Transverse colon (tissue), 4 donors: ENCODE measurements around the gene CBARP. TPM values are rescaled to one million over a fixed set of nuclear protein-coding genes. Genes with fewer than 3 reads are reported as not detected.

Experiments used
- DNase-seq: peaks from one replicate; pipeline ENCODE4 v3.0.0-alpha.2; 2019
- H3K27ac ChIP-seq, 4 donors: fragments of 200-600 bp; sonication (generic); 2 replicates each; pipeline ENCODE4 v1.5.1; 2016 to 2018; ENCODE audit warnings: inconsistent platforms in 4 of 4
- H3K27me3 ChIP-seq: fragments of 200-600 bp; sonication (generic); 2 replicates; pipeline ENCODE4 v1.5.1; 2017; ENCODE audit warnings: inconsistent platforms
- H3K36me3 ChIP-seq, 4 donors: fragments of 200-600 bp; sonication (generic); 2 replicates each; pipeline ENCODE4 v1.5.1; 2017 to 2019; ENCODE audit warnings: inconsistent platforms in 4 of 4
- H3K4me1 ChIP-seq, 4 donors: fragments of 200-600 bp; sonication (generic); 2 replicates each; pipeline ENCODE4 v1.5.1; 2017 to 2020; ENCODE audit warnings: inconsistent platforms in 4 of 4
- H3K4me3 ChIP-seq, 4 donors: fragments of 200-600 bp; sonication (generic); 1 replicate in 1 of 4; 2 replicates in 3 of 4; pipeline versions ENCODE4 v1.5.1 to v1.6.1; 2017 to 2019; ENCODE audit warnings: inconsistent platforms in 4 of 4
- H3K9me3 ChIP-seq, 2 donors: fragments of 200-600 bp; sonication (generic); 2 replicates each; pipeline ENCODE4 v1.5.1; 2017 to 2019; ENCODE audit warnings: inconsistent platforms in 2 of 2
- CTCF ChIP-seq, 5 experiments: fragments of 200-600 bp in 3 of 5; fragments of 450-650 bp in 2 of 5; sonication (generic) in 3 of 5; IDR thresholded peaks; 1 replicate in 2 of 5; 2 replicates in 3 of 5; pipeline ENCODE4 v1.5.1; 2016 to 2017; ENCODE audit warnings: antibody characterized with exemption in 5 of 5, inconsistent platforms in 3 of 5, mild to moderate bottlenecking in 2 of 5, moderate library complexity in 1 of 5
- EP300 ChIP-seq: sonication (generic); formaldehyde crosslinking; IDR thresholded peaks from one replicate; pipeline ENCODE4 v1.6.1; 2017; ENCODE audit warnings: antibody characterized with exemption, low read depth
- POLR2A ChIP-seq: fragments of 450-650 bp; IDR thresholded peaks from one replicate; pipeline ENCODE4 v1.6.1; 2016; ENCODE audit warnings: antibody characterized with exemption, mild to moderate bottlenecking, moderate library complexity
- POLR2AphosphoS5 ChIP-seq, 3 donors: sonication (generic); formaldehyde crosslinking; IDR thresholded peaks; one replicate each; pipeline ENCODE4 v1.6.1; 2016; ENCODE audit warnings: antibody characterized with exemption in 3 of 3
- WGBS, 2 donors: methylation state at CpG; one replicate each; pipeline ENCODE4 v1.1.5; 2018; ENCODE audit warnings: low coverage in 1 of 2; 5-methylcytosine and 5-hydroxymethylcytosine counted together
- in situ Hi-C, 4 donors: fragments of 200-750 bp; cut with MboI; loops; one replicate each; pipeline versions ENCODE4 v1.15.0 to v1.15.1; 2017; ENCODE audit warnings: low sequenced_read_pairs in 3 of 4, low pct_ligation_motif_present in 1 of 4, low pct_unique_long_range_greater_than_20kb in 1 of 4
- intact Hi-C: fragments of 100-400 bp; cut with DNase I; formaldehyde crosslinking; loops from one replicate; pipeline ENCODE4 v1.15.1; 2023; ENCODE audit warnings: low total_unique reads
- total RNA-seq, 4 donors: library from RNA; depleted of rRNA; stranded (reverse); fragments of >200 nt; gene quantifications; one replicate each; pipeline ENCODE4 v1.1.0, GENCODE V29; 2016

Gene CBARP
- total RNA-seq, 4 donors from 2014 or later, result 0.32 to 5.2 (median 0.68) TPM; not detected in 1

GRCh38 chr19:1283207-1283916 lies 45.6 kb upstream of the CBARP start:
- Histone ChIP-seq H3K9me3 (no peaks in the 10 kb centered on the region), H3K27ac (peak overlapping the region; percentile 85 to 91 (median 90)), H3K4me1 (peaks cover 9 to 54% (median 41%) of the 10 kb centered on the region in 4 donors), H3K4me3 (peak overlapping the region in 2 of 4 donors; percentile 6 to 13), H3K27me3 (peaks cover 48% of the 10 kb centered on the region), H3K36me3 (no peaks in the 10 kb centered on the region)
- intact Hi-C loops, result loop anchor here (10.0 kb wide), 1 partner anchor 121 kb away; the partner anchor contains the start of genes DAZAP1 and GAMT
- in situ Hi-C loops, result loop anchor here in 2 of 4 donors (25.0 kb wide), 1 partner anchor 104 kb away; the partner anchor contains the start of gene NDUFS7 (in 2 of the 2)
- WGBS, 2 donors, result 53% methylated on average over 19 of the region's 29 CpGs; no CpG with 5 or more reads in 1 of the 2 donors
- DNase-seq, result no peak
- TF ChIP-seq POLR2A (no peak), CTCF (IDR thresholded peaks at IDR 0.05) (no peak), POLR2AphosphoS5 (IDR thresholded peaks at IDR 0.05) (no peak), EP300 (no peak)

GRCh38 chr19:1282588-1283206 lies 44.9 kb upstream of the CBARP start:
- intact Hi-C loops (loop anchor here (10.0 kb wide), 1 partner anchor 122 kb away; the partner anchor contains the start of genes DAZAP1 and GAMT), in situ Hi-C loops (loop anchor here in 2 of 4 donors (25.0 kb wide), 1 partner anchor 105 kb away; the partner anchor contains the start of gene NDUFS7 (in 2 of the 2))
- Histone ChIP-seq H3K27ac (peak overlapping the region; percentile 85 to 91 (median 90)), H3K4me3 (no peak overlapping the region), H3K4me1 (peaks cover 9 to 49% (median 37%) of the 10 kb centered on the region in 4 donors), H3K36me3 (no peaks in the 10 kb centered on the region), H3K9me3 (no peaks in the 10 kb centered on the region), H3K27me3 (peaks cover 41% of the 10 kb centered on the region)
- DNase-seq, result no peak
- WGBS, 2 donors, result 73 to 77% methylated on average over 8 to 18 of the region's 18 CpGs
- TF ChIP-seq CTCF (IDR thresholded peaks at IDR 0.05), result no peak
- TF ChIP-seq POLR2AphosphoS5 (IDR thresholded peaks at IDR 0.05), result no peak
- TF ChIP-seq EP300, result no peak
- no peak for TF ChIP-seq POLR2A

- Histone ChIP-seq H3K27ac (no peak overlapping the region), H3K36me3 (no peaks in the 10 kb centered on the region), H3K4me3 (no peak overlapping the region), H3K9me3 (no peaks in the 10 kb centered on the region), H3K27me3 (peaks cover 32% of the 10 kb centered on the region), H3K4me1 (peaks cover 6 to 46% (median 36%) of the 10 kb centered on the region in 4 donors)
- intact Hi-C loops (loop anchor here (10.0 kb wide), 1 partner anchor 123 kb away; the partner anchor contains the start of genes DAZAP1 and GAMT), in situ Hi-C loops (loop anchor here in 2 of 4 donors (25.0 kb wide), 1 partner anchor 106 kb away; the partner anchor contains the start of gene NDUFS7 (in 2 of the 2))
- no peak for DNase-seq
- TF ChIP-seq POLR2AphosphoS5 (IDR thresholded peaks at IDR 0.05), result no peak
- no peak for TF ChIP-seq POLR2A
- no peak for TF ChIP-seq CTCF (IDR thresholded peaks at IDR 0.05)
- no peak for TF ChIP-seq EP300
- 33 to 66% methylated on average over 1 to 14 of the region's 15 CpGs for WGBS, 2 donors
These were observed 43.9 kb upstream of the CBARP start for GRCh38 chr19:1281569-1282287.
